Measurements from ENCODE around the gene OR10T2. TPM values are rescaled to one million over a fixed set of nuclear protein-coding genes. Genes with fewer than 3 reads are reported as not detected.

OR10T2 gene
- total RNA-seq: not detected

GRCh38 chr1:158398818-158399514 is at the start of gene OR10T2:
TSS of gene OR10T2 (minus strand) at chr1:158399466. CDS start at chr1:158399466, 0 bp downstream.

DNA sequence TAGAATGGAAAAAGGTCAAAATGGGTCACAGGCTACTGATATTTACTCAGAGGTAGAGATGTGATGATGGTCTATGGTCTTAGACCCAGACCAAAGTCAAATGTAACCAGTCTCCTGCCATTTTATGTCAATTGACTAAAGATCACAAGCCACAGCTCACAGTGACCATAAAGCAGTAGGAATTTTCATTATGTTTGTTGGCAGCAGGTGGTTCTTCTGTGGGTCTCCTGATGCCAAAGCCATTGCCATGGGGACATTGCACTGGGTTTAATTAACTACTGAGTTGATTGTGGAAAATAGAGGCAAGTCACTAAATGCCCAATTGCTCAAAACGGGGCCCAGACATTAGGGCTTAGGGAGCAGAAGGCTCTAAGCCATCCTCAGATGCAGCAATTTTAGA is 26.9 kb upstream of the OR10T2 start, which contains the start of gene OR10K2:
TSS of gene OR10K2 (minus strand) at position 101 of the 400 bp plus-strand sequence. CDS start 5,371 bp downstream, outside the sequence.

DNA sequence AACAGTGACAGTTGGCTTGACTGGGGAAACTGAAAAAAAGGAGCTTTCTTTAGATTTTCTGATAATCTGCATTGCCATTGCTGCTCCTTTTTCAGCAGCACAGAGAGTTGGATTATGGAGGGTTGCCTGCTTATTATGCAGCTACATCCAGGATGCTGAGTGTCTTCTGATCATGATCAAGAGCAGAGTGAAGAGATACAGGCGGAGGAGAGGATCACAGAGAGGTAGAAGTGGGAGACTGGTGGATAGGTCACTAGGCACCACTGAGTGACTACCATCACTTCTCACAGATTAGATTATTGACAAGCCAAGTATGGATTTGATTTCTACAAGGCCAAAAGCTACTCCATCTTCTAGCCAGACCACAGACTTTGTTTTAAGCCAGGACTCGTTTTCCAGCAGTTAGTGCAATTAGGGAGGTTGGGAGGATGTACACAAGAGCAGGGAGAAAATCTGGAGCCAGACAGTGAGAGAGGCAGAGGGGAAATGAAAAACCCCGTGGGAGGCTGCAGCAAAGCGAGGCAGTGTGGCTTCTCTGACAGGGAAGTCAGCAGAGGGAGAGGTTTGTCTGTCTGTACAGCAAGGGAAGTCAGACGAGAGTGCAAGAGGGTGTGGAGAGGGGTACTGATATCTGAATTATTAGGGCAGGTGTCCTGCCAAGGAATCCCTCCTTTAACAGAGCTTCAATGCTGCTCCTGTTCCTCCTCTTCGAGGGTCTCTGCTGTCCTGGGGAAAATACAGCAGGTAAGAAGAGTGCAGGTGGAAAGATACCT is 45.8 kb downstream of the OR10T2 start, which contains the start of gene CD1E:
TSS of gene CD1E (plus strand) at position 592 of the 773 bp plus-strand sequence. CDS start at position 687, 95 bp downstream.

Other genes with a start within 250 kb of the OR10T2 start
- gene CD1D, start 218.6 kb downstream of the OR10T2 start, total RNA-seq: 0.94 TPM
- not detected for gene CD1A, start 145.0 kb downstream of the OR10T2 start, total RNA-seq
- gene CD1C, start 109.5 kb downstream of the OR10T2 start, total RNA-seq: not detected
- gene CD1B, start 67.9 kb downstream of the OR10T2 start, total RNA-seq: not detected
- gene CD1E, start 45.6 kb downstream of the OR10T2 start, total RNA-seq: not detected
- gene OR10K2, start 26.8 kb upstream of the OR10T2 start, total RNA-seq: not detected
- gene OR10K1, start 62.4 kb upstream of the OR10T2 start, total RNA-seq: not detected
- gene OR10R2, start 72.8 kb upstream of the OR10T2 start, total RNA-seq: not detected
- gene OR6Y1, start 154.9 kb upstream of the OR10T2 start, total RNA-seq: not detected
- not detected for gene OR6P1, start 171.1 kb upstream of the OR10T2 start, total RNA-seq
- gene OR10X1, start 180.4 kb upstream of the OR10T2 start, total RNA-seq: not detected
- gene OR10Z1, start 205.8 kb upstream of the OR10T2 start, total RNA-seq: not detected

All from parietal lobe (tissue), 1 donor.